ENCODE data around the gene APMAP.

APMAP gene

DNA sequence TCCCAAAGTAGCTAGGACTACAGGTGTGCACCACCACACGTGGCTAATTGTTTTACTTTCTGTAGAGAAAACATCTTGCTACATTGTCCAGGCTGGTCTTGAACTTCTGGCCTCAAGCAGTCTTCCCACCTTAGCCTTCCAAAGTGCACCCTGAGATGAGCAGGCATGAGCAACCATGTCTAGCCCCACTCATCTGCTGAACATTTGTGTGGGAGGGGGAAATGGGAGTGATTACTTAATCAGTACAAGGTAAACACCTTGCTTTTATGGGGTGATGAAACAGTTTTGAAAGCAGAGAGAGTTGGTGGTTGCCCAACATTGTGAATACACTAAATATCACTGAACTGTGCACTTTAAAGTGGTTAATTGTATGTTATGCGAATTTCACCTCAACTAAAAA, 5.3 kb downstream of the APMAP start:
- Histone ChIP-seq H3K36me3 (ENCODE audit: low read length) (no peaks in the 10 kb centered on the region), H3F3A (ENCODE audit: insufficient read depth) (no peaks in the 10 kb centered on the region), H3K9ac (ENCODE audit: low read length) (no peak overlapping the region), H3K27ac (ENCODE audit: low read depth, low read length) (no peak overlapping the region), H3K27me3 (ENCODE audit: low read length) (no peaks in the 10 kb centered on the region), H3K4me3 (ENCODE audit: insufficient read depth, low read length, poor library complexity, severe bottlenecking) (no peak overlapping the region), H3K4me2 (ENCODE audit: low read depth, low read length, poor library complexity, severe bottlenecking) (no peak overlapping the region), H3K79me2 (ENCODE audit: insufficient read depth, low read length) (peaks cover 5% of the 10 kb centered on the region; the same call in 1 of the 2 replicates), H4K20me1 (ENCODE audit: low read depth, low read length) (no peaks in the 10 kb centered on the region), H3K9me2 (replicated peaks; ENCODE audit: insufficient read depth, low read length) (no peaks in the 10 kb centered on the region), H3K9me3 (ENCODE audit: insufficient read depth, low read length) (no peaks in the 10 kb centered on the region), H2AFZ (ENCODE audit: low read depth, low read length, severe bottlenecking) (no peak overlapping the region)
- no peak for TF ChIP-seq EZH2phosphoT487 (conservative IDR thresholded peaks at IDR 0.05; ENCODE audit: low read length)
- TF ChIP-seq, protein P1, sequence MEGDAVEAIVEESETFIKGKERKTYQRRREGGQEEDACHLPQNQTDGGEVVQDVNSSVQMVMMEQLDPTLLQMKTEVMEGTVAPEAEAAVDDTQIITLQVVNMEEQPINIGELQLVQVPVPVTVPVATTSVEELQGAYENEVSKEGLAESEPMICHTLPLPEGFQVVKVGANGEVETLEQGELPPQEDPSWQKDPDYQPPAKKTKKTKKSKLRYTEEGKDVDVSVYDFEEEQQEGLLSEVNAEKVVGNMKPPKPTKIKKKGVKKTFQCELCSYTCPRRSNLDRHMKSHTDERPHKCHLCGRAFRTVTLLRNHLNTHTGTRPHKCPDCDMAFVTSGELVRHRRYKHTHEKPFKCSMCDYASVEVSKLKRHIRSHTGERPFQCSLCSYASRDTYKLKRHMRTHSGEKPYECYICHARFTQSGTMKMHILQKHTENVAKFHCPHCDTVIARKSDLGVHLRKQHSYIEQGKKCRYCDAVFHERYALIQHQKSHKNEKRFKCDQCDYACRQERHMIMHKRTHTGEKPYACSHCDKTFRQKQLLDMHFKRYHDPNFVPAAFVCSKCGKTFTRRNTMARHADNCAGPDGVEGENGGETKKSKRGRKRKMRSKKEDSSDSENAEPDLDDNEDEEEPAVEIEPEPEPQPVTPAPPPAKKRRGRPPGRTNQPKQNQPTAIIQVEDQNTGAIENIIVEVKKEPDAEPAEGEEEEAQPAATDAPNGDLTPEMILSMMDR (IDR thresholded peaks at IDR 0.05; ENCODE audit: insufficient read depth, low read length, poor library complexity, severe bottlenecking), result no peak

DNA sequence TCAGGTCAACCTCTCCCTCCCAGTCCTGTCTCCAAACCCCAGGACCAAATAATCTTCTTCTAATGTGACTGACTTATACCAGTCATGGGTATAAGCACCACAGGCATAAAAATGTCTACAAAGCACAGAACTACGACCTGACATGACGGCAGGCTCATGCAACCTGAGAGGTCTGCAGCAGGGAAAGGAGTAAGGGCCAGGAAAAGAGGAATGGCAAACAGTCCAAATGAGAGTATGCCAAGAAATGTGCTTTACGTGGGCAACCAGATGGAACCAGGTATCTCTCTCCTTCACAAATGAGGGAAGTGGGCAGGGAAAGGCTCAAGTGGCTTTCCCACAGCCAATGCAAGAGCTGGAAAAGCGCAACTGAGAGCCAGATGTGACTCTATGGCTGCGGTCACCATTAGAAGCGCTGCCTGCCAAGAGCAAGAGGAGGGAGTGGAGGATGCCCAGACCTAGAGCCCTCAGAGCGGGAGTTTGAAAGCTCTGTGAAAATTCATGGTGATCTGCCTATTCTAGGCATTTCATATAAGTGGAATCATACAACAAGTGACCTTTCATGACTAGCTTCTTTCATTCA, 6.0 kb downstream of the APMAP start:
- H3K4me3 ChIP-seq (ENCODE audit: insufficient read depth, low read length, poor library complexity, severe bottlenecking), result no peak overlapping the region
- no peaks in the 10 kb centered on the region for H4K20me1 ChIP-seq (ENCODE audit: low read depth, low read length)
- no peak overlapping the region for H2AFZ ChIP-seq (ENCODE audit: low read depth, low read length, severe bottlenecking)
- no peak overlapping the region for H3K27ac ChIP-seq (ENCODE audit: low read depth, low read length)
- TF ChIP-seq EZH2phosphoT487 (conservative IDR thresholded peaks at IDR 0.05; ENCODE audit: low read length), result no peak
- TF ChIP-seq, protein P1 (IDR thresholded peaks at IDR 0.05; ENCODE audit: insufficient read depth, low read length, poor library complexity, severe bottlenecking), result no peak
- peaks cover 5% of the 10 kb centered on the region; the same call in 1 of the 2 replicates for H3K79me2 ChIP-seq (ENCODE audit: insufficient read depth, low read length)
- H3K36me3 ChIP-seq (ENCODE audit: low read length), result no peaks in the 10 kb centered on the region
- H3F3A ChIP-seq (ENCODE audit: insufficient read depth), result no peaks in the 10 kb centered on the region
- no peaks in the 10 kb centered on the region for H3K9me3 ChIP-seq (ENCODE audit: insufficient read depth, low read length)
- no peaks in the 10 kb centered on the region for H3K9me2 ChIP-seq (replicated peaks; ENCODE audit: insufficient read depth, low read length)
- no peak overlapping the region for H3K9ac ChIP-seq (ENCODE audit: low read length)
- H3K27me3 ChIP-seq (ENCODE audit: low read length), result no peaks in the 10 kb centered on the region
- no peak overlapping the region for H3K4me2 ChIP-seq (ENCODE audit: low read depth, low read length, poor library complexity, severe bottlenecking)

DNA sequence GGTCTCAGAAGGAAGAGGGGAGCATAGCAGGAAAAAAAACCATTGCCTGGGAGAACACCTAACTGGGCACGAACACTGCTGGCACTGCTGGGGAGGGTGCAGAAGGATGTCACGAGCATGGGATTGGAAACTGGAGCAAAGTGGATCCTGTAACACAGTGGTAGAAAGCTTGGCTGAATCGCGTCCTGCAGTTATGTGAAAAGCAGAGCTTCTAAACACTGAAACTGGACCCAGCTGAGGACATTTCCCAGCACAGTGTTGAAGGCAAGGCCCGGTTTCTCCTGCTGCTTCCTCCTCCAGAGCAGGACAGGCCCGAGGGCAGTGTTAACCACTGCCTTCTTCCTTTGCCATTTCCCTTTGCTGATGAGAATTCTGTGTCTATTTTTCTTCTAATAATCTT, 6.7 kb downstream of the APMAP start:
- no peaks in the 10 kb centered on the region for H3F3A ChIP-seq (ENCODE audit: insufficient read depth)
- peaks cover 5% of the 10 kb centered on the region; the same call in 1 of the 2 replicates for H3K79me2 ChIP-seq (ENCODE audit: insufficient read depth, low read length)
- H3K4me2 ChIP-seq (ENCODE audit: low read depth, low read length, poor library complexity, severe bottlenecking), result no peak overlapping the region
- H3K9me2 ChIP-seq (replicated peaks; ENCODE audit: insufficient read depth, low read length), result no peaks in the 10 kb centered on the region
- H3K27me3 ChIP-seq (ENCODE audit: low read length), result no peaks in the 10 kb centered on the region
- H4K20me1 ChIP-seq (ENCODE audit: low read depth, low read length), result no peaks in the 10 kb centered on the region
- H2AFZ ChIP-seq (ENCODE audit: low read depth, low read length, severe bottlenecking), result no peak overlapping the region
- no peaks in the 10 kb centered on the region for H3K36me3 ChIP-seq (ENCODE audit: low read length)
- no peak overlapping the region for H3K27ac ChIP-seq (ENCODE audit: low read depth, low read length)
- no peaks in the 10 kb centered on the region for H3K9me3 ChIP-seq (ENCODE audit: insufficient read depth, low read length)
- H3K4me3 ChIP-seq (ENCODE audit: insufficient read depth, low read length, poor library complexity, severe bottlenecking), result no peak overlapping the region
- TF ChIP-seq, protein P1 (IDR thresholded peaks at IDR 0.05; ENCODE audit: insufficient read depth, low read length, poor library complexity, severe bottlenecking), result no peak
- TF ChIP-seq EZH2phosphoT487 (conservative IDR thresholded peaks at IDR 0.05; ENCODE audit: low read length), result no peak
- no peak overlapping the region for H3K9ac ChIP-seq (ENCODE audit: low read length)
